ENCODE data around the gene MMAB.
A peak's percentile ranks its signal among the peaks of the same experiment; 100 is the strongest.
"Not testable (repeated sequence)": the region's sequence is repeated elsewhere in the genome, so short reads cannot be mapped to it uniquely, and the experiment has no call there.

Gene MMAB

DNA sequence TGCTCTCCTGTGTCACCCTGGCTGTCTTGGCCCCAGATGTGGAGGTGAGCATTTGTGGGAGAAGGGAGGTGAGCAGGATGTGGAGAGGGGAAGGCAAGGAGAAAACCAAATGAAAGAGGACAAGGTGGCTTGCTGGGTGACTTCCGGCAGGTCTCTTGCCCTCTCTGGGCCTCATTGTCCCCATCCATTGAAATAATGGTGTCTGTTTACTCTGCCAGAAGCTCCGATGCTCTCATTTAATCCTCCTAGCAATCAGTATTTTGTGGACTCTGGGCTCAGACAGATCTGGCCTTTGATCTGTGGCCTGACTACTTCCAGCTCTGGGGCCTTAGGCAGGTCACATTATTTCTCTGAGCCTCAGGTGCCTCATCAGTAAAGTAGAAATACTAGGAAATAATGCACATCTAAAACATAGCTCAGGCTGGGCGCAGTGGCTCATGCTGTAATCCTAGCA is 30.9 kb upstream of the MMAB start:
- DNase-seq, result no peak

DNA sequence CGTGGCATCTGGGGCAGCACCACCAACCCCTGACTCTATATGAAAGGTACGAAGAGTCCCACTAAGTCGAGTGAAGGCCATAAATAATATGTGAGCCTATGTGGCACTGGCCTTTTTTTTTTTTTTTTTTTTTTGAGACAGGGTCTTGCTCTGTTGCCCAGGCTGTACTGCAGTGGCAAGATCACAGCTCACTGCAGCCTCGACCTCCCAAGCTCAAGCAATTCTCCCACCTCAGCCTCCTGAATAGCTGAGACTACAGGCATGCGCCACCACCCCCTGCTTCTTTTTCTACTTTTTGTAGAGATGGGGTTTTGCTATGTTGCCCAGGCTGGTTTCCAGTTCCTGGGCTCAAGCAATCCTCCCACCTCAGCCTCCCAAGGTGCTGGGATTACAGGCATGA is 28.8 kb upstream of the MMAB start:
- DNase-seq, result not testable (repeated sequence)

DNA sequence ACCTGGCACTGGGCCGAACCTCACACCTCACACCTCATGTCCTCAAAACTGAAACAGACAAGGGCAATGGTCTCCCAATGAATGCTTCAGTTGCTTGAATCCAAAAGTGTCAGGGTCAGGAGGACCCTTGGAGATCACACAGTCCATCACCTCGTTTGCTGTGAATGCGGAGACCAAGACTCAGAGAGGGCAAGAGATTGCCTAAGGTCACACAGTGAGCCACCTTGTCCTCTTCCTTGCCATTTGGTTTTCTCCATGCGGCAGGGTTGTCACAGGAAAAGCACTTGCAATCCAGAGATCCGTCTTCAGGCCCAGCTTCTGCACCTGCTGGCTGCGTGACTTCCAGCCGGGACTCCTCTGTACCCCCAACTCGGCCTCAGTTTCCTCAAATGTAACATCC is 28.3 kb upstream of the MMAB start:
- DNase-seq, result no peak

DNA sequence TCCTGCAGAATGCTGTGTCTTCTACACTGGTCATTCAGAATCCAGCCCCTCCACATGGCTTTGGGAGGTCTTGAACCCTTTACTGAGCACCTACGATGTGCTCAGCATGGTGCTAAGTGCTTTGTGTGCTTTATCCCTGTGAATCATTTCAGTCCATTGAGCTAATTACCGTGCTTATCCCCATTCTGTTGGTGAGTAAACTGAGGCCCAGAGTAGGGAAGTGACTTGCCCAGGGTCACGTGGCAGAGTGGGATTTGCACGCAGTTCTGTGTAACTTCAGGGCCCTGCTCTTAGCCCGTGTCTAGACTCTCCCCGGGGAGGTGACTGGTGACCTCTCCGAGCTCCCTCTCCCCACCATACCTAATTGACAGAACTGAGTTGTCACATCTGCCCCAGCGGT is 27.7 kb upstream of the MMAB start:
- no peak for DNase-seq

DNA sequence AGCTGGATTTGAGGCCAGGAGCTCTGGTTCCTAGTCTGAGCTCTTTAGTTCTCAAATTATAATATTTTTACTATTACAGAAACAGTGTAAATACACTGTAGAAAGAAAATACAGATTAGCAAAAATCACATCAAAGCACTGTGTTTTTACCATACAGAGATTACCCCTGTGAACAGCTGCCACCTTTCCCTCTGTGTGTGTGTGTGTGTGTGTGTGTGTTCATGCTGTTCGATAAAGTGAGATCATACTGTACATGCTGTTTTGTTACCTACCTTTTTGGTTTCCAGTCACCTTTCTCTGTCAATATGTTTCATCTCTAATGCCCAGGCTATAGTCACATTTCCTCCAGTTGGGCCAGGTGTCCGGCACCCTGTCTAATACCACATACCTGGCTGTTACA is 27.2 kb upstream of the MMAB start:
- no peak for DNase-seq

DNA sequence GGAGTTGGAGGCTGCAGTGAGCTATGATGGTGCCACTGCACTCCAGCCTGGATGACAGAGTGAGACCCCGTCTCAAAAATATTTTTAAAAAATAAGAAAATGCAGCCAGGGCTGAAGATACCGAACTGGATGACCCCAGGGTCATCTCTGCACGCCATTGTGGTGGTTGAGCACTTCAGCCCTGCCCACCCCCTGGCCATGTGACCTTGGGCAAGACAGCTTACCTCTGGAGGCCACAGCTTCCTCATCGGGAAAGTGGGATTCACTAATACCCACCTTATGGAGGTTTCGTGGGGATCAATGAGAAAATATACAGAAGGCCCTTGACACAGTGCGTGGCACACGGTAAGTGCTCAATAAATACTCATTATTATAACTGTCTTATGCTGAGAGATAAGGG is 25.8 kb upstream of the MMAB start:
- DNase-seq, result no peak

DNA sequence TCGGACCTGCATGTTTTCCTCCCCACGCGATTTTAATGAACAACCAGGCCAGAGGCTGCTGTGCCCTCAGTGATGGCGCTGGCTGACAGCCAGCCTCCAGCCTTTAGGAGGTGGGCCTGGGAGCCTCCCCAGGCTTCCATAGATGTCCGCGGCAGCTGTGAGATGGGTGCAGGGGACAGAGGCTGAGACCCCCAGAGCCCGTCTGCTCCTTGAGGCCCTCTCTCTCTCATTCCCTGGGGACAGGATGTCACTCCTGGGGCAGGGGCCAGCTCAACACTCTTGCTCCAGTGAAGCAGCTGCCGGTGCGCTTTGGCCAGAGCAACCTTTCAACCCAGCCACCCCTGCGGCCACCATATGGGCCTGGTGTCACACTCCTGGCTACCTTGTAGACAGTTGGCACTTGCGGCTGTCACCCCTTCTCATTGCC is 25.1 kb upstream of the MMAB start:
- peak in 1 of 51 donors; percentile 22 for DNase-seq

DNA sequence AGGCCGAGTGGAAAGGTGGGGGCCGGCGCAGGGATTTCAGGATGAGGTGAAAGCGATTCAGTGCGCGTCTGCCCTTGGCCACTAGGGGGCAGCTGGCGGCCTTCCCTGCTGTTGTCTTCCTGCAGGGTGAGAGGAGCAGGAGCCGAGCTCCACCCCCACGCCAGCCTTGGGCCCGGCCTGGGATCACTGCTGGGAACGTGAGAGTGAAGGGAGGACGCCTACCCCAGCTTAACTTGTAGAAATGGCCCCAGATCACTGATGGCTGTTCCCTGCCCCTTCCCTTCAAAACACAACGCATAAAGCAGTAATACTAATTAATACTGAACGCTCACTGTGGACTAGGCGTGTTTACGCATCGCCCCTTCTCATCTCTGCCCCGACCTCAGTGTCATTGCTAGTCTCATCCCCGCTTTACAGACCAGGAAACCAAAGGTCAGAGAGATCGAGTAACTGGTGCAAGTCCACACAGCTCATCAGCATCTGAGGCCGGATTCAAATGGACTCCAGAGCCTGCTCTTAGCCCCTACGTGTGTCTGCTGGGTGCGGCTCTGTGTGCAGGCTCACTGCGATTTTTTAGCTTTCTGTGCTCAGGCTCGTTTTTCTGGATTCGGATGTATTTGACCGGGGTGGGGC is 24.6 kb upstream of the MMAB start:
- peak; percentile 22 to 93 (median 77) for DNase-seq

DNA sequence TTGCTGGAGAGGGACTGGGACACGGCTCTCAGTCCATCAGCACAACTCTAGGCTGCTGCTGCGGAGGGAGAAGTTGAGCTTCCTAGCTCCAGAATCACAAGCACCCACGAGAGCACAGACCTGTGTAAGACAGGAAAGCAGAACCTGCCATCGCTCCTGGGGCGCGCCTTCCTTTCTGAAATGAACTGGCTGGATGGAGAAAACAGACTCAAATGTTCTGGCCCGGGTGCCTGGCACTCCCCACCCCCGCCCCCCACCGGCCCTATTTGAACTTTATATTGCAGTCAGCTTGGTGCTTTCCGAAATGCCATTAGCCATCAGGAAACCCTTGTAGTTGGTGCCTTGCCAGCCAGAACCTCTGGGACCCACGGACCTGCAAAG is 24.1 kb upstream of the MMAB start:
- DNase-seq, result peak in 1 of 51 donors; percentile 52

DNA sequence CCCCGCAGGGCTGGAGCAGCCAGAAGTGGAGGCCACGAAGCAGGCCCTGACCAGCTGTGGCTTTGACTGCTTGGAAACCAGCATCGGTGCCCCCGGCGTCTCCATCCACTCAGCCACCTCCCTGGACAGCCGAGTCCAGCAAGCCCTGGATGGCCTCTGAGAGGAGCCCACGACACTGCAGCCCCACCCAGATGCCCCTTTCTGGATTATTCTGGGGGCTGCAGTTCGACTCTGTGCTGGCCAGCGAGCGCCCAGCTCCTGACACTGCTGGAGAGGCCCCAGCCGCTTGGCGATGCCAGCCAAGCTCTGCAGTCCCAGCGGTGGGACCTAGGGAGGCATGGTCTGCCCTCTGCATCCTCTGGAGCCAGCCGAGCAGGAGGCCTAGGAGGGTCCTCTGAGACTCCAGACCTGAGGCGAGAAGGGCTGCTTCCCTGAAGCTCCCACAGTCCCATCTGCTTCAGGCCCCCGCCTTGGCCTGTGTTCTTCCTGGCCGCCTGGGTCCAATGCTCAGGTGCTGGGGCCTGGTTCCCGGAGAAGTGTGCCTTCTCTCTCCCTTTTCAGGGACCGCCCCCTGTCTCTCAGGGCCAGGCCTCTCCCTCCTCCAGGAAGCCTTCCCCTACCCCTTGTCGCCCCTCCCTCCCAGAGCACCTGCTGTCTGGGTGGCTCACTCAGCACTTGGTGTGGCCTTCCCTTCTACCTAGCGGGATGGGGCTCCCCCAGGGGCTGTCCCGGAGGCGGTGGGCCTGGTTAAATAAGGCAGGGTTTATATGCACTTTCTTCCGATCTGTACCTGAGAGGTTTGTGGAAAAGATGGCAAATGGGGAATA is 23.3 kb upstream of the MMAB start:
- no peak for DNase-seq

DNA sequence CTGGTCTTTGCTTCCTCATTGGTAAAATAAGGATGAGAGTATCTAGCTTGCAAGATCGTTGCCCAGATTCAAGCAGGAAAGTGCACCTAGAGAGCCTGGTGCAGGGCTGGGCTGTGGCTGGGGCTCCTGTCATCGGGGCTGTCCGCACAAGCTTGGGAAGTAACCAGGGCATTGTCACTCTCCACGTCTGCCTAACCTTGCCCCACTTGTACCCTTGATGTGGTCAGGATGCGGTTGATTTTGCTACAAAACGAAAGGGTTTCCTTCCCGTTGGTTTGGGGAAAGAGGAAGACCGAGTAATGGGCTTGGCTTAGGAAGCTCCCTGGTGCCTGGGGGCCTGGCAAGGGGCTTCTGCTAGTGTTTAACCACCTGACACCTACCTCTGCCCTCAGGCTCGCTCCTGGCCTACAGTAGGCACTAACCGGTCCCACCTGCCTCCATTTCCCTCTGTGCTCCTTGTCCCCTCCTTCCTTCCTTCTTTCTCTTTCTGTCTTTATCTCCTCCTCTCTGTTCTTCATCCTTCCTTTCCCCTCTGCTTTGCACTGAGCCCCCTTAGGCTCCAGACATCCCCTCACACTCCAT is 22.1 kb upstream of the MMAB start:
- DNase-seq, result no peak

DNA sequence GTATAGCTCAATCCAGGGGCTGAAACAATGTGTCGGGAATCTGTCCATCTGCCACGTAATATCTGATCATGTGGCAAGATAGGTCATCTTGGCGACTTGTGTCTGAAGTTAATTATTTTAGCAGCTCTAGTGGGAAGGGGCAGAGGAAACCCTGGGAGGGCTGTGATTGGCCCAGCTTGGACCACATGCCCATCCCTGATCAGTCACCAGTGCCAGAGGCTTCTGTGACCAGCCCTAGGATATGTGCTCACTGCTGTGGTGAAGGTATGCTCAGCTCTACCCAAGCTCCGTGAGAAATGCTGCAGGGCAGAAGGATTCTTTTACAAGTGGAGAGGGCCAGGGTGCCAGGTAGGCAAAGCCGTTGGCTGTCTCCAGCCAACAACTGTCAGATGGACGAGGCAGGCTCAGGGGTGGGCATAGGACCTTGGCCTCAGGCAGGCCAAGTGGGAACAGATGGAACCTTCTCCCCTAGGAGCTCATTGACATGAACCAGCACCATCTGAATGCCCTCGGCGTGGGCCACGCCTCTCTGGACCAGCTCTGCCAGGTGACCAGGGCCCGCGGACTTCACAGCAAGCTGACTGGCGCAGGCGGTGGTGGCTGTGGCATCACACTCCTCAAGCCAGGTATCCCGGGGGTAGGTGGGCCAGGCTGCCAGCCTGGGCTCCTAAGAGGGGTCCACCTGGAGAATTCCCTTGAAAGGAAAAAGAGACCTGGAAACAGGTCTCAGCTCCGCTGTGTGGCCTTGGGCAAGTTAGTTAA is 21.4 kb upstream of the MMAB start:
- no peak for DNase-seq

DNA sequence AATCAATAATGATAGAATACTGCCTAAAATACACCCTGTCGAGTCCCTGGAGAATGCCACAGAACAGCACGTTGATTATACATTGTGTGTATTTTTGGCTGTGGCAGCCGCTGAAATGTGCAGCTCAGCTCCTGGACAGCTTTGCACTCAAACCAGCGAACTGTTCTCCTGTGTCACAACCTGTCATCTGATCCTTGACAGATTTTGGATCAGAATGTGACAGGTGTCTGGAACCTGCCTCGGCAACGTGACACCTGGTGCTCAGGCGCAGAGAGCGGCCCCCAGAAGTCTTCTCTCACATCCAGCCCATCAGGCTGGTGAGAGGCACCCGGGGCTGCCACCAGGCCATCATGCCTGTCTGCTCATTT is 19.6 kb upstream of the MMAB start:
- DNase-seq, result no peak

DNA sequence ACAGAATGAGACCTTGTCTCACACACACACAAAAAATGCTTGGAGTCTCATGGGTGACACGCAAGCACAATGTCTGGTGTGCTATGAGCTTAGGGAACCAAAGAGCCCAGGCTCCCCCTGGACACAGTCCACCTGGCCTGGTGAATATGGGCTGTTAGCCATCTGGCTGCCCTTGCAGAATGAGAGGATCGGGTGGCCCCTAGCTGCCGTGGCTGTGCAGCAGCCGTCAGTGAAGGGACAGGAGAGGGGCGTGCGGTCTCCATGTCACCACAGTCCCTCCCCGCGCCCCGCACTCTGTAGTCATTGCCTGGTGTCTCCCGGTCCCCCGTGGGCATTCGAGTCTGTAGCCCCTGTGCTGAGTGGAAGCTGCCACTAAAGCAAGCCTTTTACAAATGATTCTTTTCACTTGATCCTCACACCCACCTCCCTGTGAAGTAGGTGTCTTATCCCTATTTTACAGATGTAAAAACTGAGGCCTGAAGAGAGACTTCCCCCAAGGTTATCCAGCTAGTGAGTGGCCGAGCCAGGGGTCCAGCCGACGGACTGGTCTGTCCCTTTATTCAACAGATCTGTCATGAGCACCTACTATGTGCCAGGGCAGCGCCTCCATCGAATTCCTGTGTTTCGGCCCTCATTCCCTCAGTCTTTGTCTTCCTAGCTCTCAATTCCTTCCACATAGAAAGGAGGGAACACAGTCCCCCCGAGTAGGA is 19.0 kb upstream of the MMAB start:
- DNase-seq, result peak in 4 of 51 donors; percentile 13 to 38 (median 17)

DNA sequence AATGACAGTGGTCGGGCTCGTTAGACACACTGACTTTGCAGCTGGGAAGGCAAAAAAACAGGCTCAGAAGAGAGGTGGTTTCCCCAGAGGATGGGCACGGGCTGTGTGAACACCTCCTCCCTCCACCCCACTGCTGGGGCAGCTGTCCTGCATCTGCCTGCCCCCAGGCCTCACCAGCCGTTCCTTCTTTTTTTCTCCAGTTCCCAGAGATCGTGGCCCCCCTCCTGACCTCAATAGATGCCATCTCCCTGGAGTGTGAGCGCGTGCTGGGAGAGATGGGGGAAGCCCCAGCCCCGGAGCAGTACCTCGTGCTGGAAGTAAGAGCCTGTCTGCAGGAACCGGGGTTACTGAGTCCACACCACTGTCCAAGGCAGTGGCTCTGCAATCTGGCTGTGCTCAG is 17.7 kb upstream of the MMAB start:
- no peak for DNase-seq

DNA sequence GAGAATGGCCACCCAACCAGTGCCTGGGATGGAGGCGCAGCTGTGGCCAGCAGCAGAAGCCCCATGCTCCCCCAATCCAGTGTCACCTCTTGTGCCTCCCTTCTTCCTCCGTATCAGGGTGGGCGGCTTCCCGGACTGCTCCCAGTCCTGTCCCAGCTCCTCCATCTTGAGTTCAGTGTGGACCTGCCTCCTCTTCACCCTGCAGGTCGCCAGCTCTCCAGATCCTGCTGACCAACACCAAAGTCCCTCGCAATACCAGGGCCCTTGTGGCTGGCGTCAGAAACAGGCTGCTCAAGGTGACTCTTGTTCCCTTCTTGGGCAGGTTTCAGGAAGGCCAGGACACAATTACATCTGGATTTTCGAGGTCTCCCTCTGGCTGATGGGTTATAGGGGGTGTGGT is 17.3 kb upstream of the MMAB start:
- no peak for DNase-seq

DNA sequence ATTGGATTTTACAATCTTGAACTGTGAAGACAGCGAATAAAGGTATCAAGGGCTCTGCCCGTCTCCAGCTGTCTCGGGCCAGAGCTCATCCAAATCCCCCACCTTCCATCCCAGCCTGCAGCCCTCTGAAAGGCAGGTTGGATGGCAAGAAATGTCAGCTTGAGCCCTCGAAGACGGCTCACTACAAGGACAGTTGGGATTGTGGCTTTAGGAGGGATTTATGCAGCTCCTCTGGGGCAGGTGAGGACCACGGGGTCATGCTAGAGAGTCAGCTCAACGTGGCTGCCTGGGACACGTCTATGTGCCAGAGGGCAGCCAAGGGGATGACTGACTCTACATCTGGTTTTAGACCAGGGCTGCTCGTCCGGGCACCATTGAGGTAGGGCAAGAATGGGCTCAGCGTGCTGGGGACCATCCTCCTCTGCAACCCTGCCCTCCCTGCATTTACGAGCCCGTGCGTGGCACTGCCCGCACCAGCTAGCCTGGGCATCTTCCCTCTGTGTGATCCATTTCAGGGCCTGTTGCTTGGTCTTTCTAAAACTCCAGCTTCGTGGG is 16.5 kb upstream of the MMAB start:
- no peak for DNase-seq

DNA sequence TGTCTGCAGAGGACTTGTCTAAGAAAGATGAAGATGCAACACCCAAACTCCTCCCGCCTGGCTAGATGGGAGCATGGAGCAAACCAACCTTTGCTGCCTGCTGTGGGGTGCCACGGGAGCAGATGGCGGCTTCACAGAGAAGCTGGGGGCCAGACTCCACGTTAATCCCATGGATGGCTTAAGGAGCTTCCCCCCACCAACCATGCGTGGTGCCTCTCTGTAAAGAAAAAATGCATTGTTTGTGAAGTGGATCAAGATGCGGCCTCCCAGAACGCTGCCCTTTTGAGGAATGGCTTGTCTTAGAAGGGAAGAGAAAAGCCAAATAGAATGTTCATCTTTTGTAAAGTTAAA is 15.9 kb upstream of the MMAB start:
- no peak for DNase-seq

DNA sequence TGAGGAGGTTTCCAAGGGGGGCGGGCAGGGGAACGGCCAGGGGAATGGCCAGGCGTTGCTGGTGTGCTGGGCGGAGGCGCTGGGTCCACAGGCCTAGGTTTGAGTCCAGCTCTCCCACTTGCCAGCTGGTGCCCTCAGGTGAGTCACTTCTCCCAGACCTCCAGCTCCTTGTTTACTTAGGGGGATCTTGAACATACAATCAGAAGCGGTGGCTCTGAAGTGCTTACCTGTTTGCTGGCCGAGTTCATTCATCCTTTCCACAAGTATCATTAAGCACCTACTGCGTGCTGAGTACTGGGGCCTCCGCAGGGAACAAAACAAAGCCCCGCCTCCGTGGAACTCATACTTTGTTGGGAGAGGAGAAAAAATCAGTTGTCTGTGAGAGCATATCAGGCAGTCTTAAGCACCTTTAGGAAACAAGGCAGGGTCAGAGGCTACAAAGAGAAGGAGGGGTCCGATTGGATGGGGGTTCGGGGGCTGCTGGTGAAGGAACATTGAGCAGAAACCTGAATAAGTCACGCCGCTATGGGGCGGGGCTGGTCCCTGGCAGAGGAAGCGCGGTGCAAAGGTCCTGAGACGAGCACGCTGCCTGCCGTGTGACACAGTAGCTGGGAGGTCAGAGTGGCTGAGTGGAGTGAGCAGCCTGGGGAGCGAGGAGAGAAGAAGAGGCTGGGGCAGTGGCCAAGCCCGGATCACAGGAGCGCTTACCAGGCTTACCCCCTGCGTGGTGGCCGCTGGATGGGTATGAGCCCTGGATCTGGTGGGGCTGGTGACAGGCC is 15.3 kb upstream of the MMAB start:
- no peak for DNase-seq

DNA sequence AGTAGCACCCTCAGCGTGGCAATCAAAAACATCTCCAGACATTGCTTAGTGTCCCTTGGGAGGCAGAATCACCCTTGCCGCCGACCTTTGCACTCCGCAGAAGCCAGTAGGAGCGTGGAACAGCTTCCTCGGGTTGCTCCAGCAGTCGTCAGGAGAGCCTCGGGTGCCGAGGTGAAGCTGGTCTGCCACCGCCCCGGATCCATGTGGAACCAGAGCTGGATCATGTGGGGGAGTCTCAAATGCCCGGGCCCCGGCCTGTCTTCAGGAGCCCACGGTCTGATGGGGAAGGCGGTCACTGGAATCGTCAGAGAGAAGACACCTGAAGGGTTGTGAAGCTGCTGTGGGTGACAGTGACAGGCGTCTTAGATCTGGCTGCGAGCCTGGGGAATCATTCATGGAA is 14.6 kb upstream of the MMAB start:
- DNase-seq, result no peak
